Hepatic stellate cell (primary cell): ENCODE results near the gene FANCG.
A peak's percentile ranks its signal among the peaks of the same experiment; 100 is the strongest.

Experiments used
- DNase-seq: peaks from one replicate; pipeline ENCODE4 v3.0.0; 2011; ENCODE audit warnings: low spot score

Gene FANCG

DNA sequence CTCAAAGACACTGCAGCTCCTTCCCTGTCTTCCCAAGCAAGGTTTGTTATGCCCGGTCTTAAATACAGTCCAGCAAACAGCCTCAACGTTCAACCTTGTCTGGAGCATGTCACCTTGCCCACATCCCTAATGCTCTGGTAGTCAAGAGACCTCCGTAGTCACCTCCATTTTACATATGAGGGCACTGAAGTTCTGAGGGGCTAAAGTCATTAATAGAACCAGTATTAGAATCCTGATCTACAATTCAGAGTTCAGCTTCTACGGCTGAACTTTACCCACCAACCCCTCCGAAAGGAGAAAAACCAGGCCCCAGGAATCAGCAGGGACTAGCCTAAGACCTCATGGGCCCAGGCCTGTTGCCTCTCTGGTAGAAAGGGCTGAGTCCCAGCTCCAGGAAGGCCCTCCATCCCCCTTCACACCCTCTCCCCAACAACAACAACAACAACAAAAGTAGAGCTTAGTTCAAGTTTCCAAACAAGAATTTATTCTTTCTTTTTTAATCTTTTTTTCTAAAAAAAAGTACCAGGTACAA is 24.0 kb upstream of the FANCG start:
- DNase-seq = no peak

DNA sequence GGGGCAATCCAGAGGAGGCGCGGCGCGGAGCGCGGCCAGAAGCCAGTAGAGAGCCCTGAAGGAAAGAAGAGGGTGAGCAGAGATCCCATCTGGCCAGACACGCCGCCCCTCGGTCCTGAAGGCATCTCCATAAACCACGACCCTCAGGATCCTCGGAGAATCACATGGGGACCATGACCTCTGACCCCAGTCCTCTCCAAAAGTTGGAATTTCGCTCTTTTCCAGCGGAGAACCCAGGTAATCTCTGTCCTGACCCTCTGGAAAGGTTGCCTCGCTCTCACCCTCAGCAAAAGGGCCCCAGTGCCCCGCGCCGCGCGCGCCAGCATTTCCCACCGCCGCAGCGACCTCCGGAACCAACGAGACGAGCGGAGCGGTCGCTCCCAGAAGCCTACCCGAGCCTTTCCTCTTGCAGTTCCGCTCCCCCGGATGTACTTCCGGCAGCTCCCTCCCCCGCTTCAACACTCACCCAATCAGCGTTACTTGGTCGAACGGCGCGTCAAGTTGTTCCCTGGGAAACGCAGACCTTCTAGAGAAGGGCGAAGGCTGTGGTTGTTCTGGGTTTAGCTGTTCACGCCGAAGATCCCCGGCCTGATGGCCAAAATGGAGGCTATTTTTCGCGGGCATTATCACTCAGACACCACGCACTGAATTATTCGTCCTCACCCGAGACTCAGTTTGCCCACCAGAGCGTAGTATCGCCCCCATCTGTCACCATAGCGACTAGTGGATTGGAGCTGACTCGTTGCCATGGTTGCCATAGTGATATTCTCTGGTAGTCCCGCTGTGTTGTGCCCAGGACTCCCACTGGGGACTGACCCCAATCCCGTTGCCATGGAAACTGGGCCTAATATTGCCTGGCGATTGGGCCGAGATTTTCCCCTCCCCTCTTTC is 23.3 kb upstream of the FANCG start, which contains the start of gene STOML2:
Gene STOML2, minus strand, starts transcription at position 363 of the 891 bp plus-strand sequence. Its CDS starts 37 bp downstream, at position 326.
- DNase-seq = peak; percentile 98

DNA sequence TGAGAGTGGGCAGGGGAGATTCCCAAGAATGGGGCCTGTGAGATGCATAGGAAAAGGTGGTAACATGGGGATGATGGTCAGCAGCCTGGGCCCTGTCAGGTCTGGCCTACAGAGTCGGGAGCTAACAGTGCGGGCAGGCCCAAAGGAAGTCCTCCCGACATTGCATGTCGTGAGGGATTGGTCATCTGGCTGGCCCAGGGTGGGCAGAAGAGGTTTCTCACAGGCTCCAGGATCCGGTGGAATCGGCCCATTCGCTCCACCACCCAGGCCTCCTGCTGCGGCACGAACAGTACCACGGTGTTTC is 22.7 kb upstream of the FANCG start:
- DNase-seq = no peak

DNA sequence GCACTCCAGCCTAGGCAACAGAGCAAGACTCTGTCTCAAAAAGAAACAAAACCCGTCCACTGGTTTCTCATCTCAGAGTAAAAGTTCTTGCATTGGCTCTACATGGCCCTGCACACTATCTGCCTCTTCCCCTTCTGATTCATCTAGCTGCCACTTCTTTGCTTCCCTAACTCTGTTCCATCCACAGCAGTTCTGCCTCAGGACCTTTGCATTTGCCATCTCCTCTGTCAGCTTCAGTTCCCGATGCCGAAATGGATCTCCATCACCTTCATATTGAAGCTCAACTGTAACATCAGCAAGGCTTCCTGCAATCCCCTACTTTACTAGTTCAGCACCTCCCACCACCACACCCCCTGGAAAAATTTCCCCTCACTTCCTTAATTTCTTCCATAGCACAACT is 17.8 kb upstream of the FANCG start:
- DNase-seq = no peak

DNA sequence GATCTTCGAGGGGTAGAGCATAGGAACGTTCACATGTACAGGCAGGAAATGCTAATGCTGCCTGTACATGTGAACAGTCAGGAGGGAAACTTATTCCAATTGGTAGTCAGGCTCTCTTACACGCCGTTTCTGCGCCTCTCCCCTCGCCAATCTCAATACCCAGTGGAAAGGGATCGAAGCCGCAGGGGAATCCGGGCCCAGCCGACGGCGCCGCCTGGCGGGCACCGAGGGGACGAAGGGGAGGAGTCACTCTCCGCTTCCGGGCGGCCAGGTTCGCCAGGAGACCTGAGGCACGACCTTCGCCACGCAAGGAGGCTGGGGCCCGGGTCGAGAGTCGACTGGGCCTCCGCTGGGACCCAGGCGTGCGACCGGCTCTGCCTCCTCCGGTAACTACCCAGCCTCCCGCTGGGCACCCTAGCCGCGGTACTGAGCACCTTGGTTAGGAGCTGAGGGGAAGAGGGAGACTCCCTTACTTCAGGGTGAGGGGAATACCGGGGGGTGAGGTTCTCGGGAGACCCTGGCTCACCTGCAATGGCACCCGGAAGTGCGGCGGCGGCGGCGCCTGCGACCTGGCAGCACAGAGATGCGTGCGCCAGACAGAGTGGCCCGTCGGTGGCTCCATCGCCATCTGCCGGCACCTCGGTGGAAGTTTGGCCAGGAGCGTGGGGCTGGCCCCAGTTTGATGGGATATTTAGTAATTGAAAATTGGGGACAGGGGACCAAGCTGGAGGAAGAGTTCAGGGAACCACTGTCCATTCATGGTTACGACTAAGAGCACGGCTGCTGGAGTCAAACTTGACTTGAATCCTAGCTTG is 16.5 kb upstream of the FANCG start, which contains the start of gene PIGO:
Gene PIGO, minus strand, starts transcription at position 557 of the 815 bp plus-strand sequence. CDS start 1,026 bp downstream, outside the sequence.
- DNase-seq = peak; percentile 90

DNA sequence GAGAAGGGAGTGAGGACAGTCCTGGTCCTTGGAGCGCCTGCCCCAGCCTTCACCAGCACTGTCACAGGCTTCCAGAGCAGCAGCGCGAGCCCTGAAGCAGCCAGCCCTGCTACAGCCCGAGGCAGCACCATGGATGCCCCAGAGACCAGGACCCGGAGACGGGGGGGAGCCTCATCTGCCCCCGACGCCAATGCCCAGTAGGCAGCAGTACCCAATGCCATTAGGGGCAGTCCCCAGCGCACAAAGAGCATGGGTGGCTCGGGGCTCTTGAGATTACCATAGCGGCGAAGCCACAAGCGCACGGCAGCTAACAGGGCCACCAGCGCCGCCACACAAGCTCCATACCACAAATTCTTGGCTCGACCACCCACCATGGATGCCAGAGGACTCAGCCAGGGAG is 11.8 kb upstream of the FANCG start:
- no peak for DNase-seq

DNA sequence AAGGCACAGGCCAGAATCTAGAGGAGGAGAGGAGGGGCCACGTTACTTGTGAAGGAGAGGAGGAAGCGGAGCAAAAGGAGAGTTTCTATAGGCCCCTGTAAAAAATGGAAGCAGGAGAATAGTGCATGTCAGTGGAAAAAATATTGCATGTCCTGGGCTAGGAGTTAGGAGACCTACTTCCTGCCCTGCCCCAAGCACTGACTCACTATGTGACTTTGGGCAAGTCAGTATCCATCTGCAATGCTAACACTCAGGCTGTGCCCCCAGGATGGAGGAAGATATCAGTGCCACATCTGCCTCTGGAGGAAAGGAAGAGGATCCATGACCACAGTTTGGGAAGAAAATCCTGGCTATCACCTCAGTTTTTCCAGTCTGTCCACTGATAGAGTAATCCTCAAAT is 9.7 kb upstream of the FANCG start:
- DNase-seq = no peak

DNA sequence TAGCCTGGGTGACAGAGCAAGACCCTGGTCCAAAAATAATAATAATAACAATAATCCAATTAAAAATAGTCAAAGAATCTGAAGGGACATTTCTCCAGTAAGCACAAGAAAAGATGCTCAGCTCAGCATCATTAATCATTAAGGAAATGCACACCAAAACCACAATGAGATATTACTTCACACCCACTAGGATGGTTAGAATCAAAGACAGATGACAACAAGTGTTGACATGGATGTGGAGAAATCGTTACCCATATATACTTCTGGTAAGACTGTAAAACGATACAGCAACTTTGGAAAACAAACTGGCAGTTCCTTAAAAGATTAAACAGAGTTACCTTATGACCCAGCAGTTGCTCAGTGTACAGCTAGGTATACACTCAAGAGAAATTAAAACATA is 5.3 kb upstream of the FANCG start:
- no peak for DNase-seq

DNA sequence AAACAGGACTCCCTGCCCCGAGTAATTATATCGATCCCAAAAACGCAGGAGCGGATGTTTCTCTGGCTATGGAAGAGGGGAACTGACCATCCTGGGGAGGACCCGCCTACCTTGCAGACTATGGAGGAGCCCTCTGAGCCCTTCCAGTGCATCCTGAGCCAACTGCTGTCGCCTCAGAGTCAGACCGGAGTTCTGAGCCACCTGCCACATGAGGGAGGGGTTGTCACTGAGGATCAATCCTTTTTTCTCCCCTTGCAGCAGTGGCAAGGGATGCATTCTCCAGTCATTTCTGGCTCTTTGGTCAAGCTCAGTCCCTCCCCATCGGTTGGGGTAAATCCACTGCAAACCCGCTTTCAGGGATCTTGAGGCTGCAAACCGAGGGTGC is 709 bp downstream of the FANCG start:
- DNase-seq = no peak

DNA sequence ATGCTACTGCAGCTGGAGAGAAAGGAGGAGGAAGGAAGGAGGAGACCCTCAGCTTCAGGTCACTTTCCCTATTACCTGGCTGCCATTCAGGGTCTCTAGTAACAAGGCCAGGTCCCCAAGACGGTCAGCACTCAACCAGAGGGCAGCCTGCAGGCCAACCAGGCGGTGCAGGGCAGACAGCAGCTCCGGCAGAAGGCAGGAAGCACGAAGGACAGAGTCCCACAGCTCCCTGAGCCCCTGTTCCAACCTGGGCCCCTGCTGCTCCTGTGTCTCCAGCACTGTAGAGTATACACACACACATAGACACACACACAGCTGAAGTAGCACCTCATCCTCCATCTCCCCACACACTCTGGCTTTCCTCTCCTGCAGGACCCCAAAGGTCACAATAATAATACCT is 1.7 kb downstream of the FANCG start:
- no peak for DNase-seq

DNA sequence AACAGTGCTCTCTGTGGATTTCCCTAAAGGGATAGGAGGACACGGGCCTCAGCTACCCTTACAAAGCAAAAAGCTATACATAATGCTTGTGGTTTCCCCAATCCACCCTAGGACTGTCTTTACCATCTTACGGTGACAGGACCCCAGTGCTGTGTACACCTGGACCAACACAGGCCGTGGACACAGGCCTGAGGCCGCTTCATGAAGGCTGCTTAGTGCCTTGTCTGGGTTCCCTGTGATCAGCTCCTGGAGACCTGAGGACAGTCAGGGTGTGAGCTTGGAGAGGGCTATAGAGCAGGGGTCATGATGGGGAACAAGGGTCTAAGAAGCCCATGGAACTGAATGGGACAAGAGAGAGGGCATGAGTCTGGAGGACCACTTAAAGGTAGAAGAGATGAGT is 2.9 kb downstream of the FANCG start:
- DNase-seq = no peak

DNA sequence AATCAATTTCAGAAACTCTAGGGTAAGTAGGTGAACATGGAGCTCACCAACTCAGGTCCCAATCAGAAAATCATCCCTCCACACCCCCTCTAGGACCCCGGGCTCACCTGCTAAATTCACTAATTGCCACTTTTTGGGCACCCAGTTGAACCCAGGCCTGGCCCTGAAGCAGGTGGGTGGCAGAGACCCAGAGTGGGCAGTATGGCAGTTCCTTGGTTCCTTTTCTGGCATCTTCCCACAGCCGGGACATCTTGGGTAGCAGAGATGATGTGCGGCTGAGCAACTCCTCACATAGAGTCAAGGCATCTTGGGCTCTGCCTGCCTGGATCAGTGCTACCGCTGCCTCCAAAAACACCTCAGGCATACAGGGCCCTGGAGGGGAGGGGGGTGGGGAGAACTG is 4.4 kb downstream of the FANCG start:
- DNase-seq = no peak

DNA sequence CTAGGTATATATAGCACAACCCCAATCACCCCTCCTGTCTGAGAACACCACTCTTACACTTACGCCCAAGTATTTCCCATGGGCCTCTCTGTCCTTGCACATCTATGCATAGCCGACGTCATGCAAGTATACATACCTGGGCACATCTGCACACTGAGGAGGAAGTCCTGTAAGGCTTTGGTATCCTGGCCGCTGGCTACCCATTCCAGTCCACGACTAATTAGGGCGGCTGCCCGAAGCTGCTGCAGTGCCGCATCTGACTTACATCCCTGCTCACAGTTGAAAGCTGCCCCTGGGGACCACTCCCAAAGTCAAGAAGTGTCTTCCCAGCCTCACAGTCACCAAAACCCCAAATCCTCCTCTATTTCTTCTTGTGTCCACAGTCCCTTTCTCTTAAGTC is 5.0 kb downstream of the FANCG start:
- DNase-seq = no peak

DNA sequence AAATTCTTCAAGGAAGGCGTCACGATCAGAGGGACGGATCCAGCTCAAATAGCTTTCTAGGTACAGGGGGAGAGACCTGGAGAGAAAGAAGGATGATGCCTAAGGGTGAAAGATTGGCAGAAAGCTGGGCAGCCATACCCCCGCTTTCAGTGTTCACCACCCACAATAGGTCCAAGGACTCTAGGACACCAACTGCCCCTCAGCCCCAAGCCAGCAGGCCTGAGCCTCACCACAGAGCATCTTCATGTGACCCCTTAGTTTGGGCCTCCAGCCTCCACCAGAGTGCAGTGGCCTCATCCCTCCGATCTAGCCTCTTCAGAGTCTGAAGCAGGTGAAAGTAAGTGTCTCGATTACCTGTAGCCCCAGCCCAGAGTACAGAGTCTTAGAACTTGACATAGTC is 5.6 kb downstream of the FANCG start:
- DNase-seq = no peak

DNA sequence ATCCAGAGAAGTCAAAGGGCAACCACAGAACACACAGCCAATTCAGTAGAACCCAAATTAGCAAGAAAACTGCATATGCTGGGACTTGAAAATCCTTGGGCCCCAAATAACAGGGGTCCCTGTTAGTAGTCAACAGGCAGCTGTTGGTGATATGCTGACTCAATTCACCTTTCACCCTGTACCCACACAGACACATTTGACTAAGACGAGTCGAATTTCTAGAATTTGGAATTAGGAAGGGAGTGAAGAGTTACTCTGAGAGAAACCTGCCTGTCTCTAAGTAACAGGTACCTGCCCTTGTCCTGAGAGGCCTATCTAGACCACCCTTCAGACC is 6.5 kb downstream of the FANCG start:
- DNase-seq = no peak

DNA sequence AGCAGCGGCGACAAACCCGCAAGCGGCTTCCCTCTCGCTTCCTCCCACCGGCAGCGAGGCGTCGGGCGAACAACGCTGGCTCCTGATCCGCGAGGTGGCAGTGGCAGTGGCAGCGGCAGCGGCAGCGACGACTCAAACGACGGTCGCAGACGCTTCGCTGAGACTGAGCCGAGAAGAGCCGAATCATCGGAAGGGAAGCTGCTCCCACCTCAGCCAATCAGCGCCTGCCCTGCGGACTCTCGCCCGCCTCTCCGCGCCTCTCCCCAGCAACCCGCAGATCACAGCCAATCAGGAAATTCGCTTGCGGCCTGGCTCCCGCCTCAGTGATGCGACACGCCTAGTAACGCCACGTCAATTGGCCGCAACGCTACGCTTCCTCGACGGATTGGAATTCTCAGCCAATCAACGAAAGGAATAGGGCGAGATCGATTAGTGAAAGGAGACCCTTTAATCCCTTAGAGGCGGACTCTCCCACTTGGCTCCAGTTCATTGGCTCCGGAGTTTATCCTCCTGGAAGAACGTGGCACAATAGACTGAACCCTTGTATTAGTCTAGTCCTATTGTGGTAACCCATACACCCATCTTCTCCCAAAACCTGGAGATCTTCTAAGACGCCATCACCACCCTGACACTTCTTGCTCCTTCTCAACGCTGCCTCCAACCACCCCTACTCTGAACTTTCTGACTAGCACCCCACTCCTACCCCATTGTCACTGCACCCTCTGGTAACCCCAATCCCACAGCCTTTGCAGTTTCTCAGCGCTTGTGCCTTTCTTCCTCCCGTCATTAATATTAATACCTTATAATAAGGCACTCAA is 7.1 kb downstream of the FANCG start, which contains the start of gene VCP:
Gene VCP, minus strand, starts transcription at position 165 of the 818 bp plus-strand sequence. CDS start 272 bp downstream, outside the sequence.
- DNase-seq = peak; percentile 100

DNA sequence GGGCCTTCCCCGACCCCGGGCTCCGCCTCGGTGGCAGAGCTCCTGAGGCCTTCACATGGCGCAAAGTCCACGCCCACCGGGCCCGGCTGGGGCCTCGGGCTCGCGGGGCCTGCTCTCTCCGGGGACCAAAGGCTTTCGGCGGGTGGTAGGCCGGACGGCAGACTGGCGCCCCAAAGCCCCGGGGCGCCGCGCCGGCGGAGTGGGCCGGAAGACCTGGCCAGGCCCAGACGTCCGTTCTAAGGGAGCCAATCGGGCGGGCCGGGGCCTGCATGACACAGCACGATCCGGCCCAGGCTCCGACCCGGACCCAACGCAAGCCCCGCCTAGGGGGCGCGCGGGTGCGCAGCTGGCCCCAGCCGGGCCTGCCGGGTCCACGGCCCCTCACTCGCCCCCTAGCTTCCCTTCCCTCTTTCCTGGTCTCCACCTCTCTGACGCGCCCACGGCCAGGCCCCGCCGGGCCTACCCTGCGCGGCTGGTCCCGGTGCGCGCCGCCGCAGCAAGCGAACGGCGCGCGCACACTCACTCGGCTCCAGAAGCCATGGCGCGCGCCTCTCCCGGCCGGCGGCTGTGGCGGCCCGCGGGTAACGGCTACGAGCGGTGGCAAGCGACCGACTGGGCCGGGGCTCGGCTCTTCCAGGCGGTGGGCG is 7.8 kb downstream of the FANCG start:
- DNase-seq = peak; percentile 85

DNA sequence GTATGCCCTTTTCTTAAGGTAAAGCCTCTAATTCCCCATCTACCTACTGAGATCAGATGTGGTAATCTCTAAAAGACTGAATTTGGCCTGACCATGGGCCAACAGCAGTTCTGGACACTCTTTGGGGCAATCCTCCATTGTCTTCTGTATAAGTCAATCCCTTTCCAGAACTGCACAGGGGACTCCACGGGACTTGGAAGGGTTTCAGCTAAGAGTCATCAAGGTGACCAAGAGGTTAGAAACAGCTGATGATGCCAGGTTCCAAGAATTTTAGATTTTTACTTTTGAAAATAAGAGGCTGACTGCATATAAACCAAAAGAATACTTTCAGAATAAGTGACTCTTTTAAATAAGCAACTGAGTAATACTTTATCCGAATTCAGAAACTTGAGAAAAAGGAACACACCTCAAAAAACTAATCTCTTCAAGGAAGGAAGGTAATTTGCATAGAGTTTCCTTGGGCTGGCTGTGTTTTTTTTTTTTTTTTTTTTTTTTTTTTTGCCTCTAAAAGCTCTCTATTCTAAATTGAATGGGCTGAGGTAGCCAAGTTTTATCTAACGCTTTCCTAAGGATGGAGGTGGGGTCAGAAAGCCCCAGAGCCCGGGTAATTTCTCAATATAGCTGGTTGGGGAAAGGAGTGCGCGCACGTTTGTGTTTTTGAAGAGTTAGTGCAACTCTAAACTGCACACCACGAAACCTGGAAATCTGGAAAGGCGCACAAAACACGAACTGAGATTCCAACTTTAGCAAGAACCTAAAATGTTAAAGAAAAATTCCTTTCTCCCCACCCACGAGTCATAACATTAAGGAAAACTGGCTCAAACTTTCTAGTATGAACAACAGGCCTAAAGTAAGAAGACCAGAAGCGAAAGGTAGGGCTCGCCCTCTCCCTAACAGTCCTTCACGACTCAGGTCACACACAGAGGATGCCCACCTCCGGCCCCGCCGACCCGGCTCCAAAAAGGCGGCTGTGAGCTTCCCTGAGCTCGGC is 8.6 kb downstream of the FANCG start:
- peak; percentile 31 for DNase-seq

DNA sequence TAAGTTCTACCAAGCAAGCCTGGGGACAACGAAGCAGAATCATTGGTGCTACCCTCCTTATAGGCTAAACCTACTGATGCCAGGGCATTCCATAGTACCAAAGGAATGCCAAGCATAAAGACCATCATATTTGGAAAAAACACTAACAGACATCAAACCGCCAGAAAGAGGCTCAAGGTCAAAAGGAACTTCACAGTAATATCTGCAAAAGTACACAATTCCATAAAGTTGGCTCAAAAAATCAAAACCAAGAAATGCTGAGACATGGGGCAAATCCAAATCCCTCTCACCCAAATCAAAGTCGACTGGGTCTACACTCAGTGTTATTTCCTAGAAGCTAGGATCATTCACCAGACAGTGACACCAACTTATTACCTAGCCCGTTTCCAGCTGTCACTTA is 10.7 kb downstream of the FANCG start:
- DNase-seq = no peak

DNA sequence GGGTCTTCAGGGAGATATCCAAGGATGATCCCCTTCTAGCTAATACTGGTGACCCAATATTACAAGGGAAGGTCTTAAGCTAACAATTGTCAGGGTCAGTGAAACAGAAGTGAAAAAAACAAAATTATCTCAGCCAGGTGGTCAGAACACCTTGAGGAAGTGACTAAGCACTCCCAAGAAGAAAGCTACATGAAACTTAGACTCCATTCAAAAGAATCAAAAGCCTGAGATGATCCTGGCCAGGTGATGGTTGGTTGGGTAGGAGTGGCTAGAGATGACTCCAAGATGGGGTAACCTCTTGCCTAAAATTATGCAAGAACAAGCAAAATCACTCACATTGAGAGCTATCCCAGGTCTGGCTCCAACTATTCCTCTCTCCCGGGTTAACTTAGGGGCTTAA is 12.7 kb downstream of the FANCG start:
- DNase-seq = no peak
